Body of pancreas (tissue), 4 donors: ENCODE data around the gene SGCE. TPM values are rescaled to one million over a fixed set of nuclear protein-coding genes. Genes with fewer than 3 reads are reported as not detected.

ENCODE experiments used
- ATAC-seq: fragments of 150-250 bp; one replicate; pipeline ENCODE4 v1.9.1; 2016
- DNase-seq, 4 donors: peaks; one replicate each; pipeline ENCODE4 v3.0.0-alpha.2; 2019
- H3K27ac ChIP-seq, 4 donors: fragments of 200-600 bp; sonication (generic); 1 replicate in 3 of 4; 2 replicates in 1 of 4; pipeline versions ENCODE4 v1.5.1 to v1.6.1; 2016 to 2019; ENCODE audit warnings: mild to moderate bottlenecking in 1 of 4, mixed read lengths in 1 of 4, moderate library complexity in 1 of 4
- H3K27me3 ChIP-seq, 2 donors: fragments of 200-600 bp; sonication (generic); one replicate each; pipeline ENCODE4 v1.6.0; 2016; ENCODE audit warnings: mild to moderate bottlenecking in 1 of 2
- H3K36me3 ChIP-seq, 2 donors: fragments of 200-600 bp; sonication (generic); replicated peaks in 1 of 2; 2 replicates each; pipeline ENCODE4 v1.5.1; 2016; ENCODE audit warnings: low read depth in 2 of 2; ENCODE audit not compliant: insufficient read depth in 1 of 2
- H3K4me1 ChIP-seq: fragments of 200-600 bp; sonication (generic); one replicate; pipeline ENCODE4 v1.6.0; 2016
- H3K4me3 ChIP-seq, 2 donors: fragments of 200-600 bp; sonication (generic); 1 replicate in 1 of 2; 2 replicates in 1 of 2; pipeline ENCODE4 v1.5.1; 2016 to 2019
- H3K9me3 ChIP-seq, 3 donors: fragments of 200-600 bp; sonication (generic); 1 replicate in 2 of 3; 2 replicates in 1 of 3; pipeline ENCODE4 v1.5.1; 2016
- CTCF ChIP-seq, 7 experiments: fragments of 450-650 bp in 4 of 7; fragments of 200-600 bp in 3 of 7; sonication (generic) in 3 of 7; IDR thresholded peaks; one replicate each; pipeline ENCODE4 v1.5.1; 2016 to 2019; ENCODE audit warnings: antibody characterized with exemption in 7 of 7
- POLR2A ChIP-seq, 3 donors: fragments of 450-650 bp; IDR thresholded peaks; one replicate each; pipeline ENCODE4 v1.6.1; 2016; ENCODE audit warnings: antibody characterized with exemption in 3 of 3, mild to moderate bottlenecking in 2 of 3
- WGBS, 2 donors: methylation state at CpG; one replicate each; pipeline ENCODE4 v1.1.5; 2017; 5-methylcytosine and 5-hydroxymethylcytosine counted together
- intact Hi-C: fragments of 100-400 bp; cut with DNase I; formaldehyde crosslinking; loops from one replicate; pipeline ENCODE4 v1.15.1; 2023
- total RNA-seq, 2 donors: library from RNA; depleted of rRNA; stranded (reverse); fragments of >200 nt; gene quantifications; one replicate each; pipeline ENCODE4 v1.1.0, GENCODE V29; 2016

SGCE gene
- total RNA-seq, 2 donors from 2014 or later: 48.1 to 55.3 TPM

- no peak overlapping the region for H3K4me3 ChIP-seq
- H3K4me1 ChIP-seq: peaks cover 3% of the 10 kb centered on the region
- H3K27me3 ChIP-seq: no peaks in the 10 kb centered on the region
- no peak for ATAC-seq
- no peak for DNase-seq
- TF ChIP-seq CTCF (IDR thresholded peaks at IDR 0.05): no peak
- no peak overlapping the region for H3K27ac ChIP-seq
- no peaks in the 10 kb centered on the region for H3K36me3 ChIP-seq
- no peaks in the 10 kb centered on the region for H3K9me3 ChIP-seq
- intact Hi-C loops: no loop called here
These were observed 98.7 kb downstream of the SGCE start for GRCh38 chr7:94557215-94557614.

- WGBS, 2 donors: 82 to 84% methylated on average over 2 of the region's 2 CpGs
- Histone ChIP-seq H3K9me3 (no peaks in the 10 kb centered on the region), H3K4me3 (no peak overlapping the region), H3K36me3 (no peaks in the 10 kb centered on the region), H3K27me3 (no peaks in the 10 kb centered on the region), H3K27ac (no peak overlapping the region), H3K4me1 (peaks cover 3% of the 10 kb centered on the region)
- TF ChIP-seq POLR2A (IDR thresholded peaks at IDR 0.05): no peak
- no peak for TF ChIP-seq CTCF (IDR thresholded peaks at IDR 0.05)
- intact Hi-C loops: no loop called here
- ATAC-seq: no peak
- DNase-seq: no peak
These were observed 99.9 kb downstream of the SGCE start for GRCh38 chr7:94556028-94556427.

GRCh38 chr7:94547126-94547525 is 108.8 kb downstream of the SGCE start:
- no peak for DNase-seq
- no peaks in the 10 kb centered on the region for H3K9me3 ChIP-seq

GRCh38 chr7:94540428-94540827 is 115.5 kb downstream of the SGCE start:
- WGBS, 2 donors: 81 to 93% methylated on average over 1 of the region's 1 CpG
- H3K36me3 ChIP-seq: peaks cover 0 to 5% of the 10 kb centered on the region in 2 donors
- no peak for ATAC-seq
- intact Hi-C loops: no loop called here
- no peaks in the 10 kb centered on the region for H3K27me3 ChIP-seq
- no peak overlapping the region for H3K27ac ChIP-seq
- no peaks in the 10 kb centered on the region for H3K9me3 ChIP-seq
- DNase-seq: no peak
- no peak overlapping the region for H3K4me3 ChIP-seq
- TF ChIP-seq POLR2A (IDR thresholded peaks at IDR 0.05) (no peak), CTCF (IDR thresholded peaks at IDR 0.05) (no peak)
- no peaks in the 10 kb centered on the region for H3K4me1 ChIP-seq

More at GRCh38 chr7:94547126-94547525, 108.8 kb downstream of the SGCE start:
- Histone ChIP-seq H3K36me3 (no peaks in the 10 kb centered on the region), H3K4me3 (no peak overlapping the region), H3K27me3 (no peaks in the 10 kb centered on the region), H3K27ac (no peak overlapping the region), H3K4me1 (no peaks in the 10 kb centered on the region)
- WGBS, 2 donors: 28 to 52% methylated on average over 1 of the region's 1 CpG
- ATAC-seq: no peak
- intact Hi-C loops: no loop called here
- TF ChIP-seq POLR2A (IDR thresholded peaks at IDR 0.05) (no peak), CTCF (IDR thresholded peaks at IDR 0.05) (no peak)

Other genes starting within 250 kb of the SGCE start
- 10 to 100 TPM; 10.5 to 17.1 TPM for gene CASD1, start 146.3 kb downstream of the SGCE start, total RNA-seq